Fibroblast of lung (primary cell): ENCODE results near the gene MPDZ.

Experiments used
- CTCF ChIP-seq, 2 donors: IDR thresholded peaks in 1 of 2; conservative IDR thresholded peaks in 1 of 2; 1 replicate in 1 of 2; 2 replicates in 1 of 2; pipeline ENCODE4 v1.5.1; 2011 to 2012; ENCODE audit warnings: low read length in 2 of 2, control low read depth in 1 of 2, inconsistent platforms in 1 of 2, low read depth in 1 of 2, mild to moderate bottlenecking in 1 of 2
- EZH2 ChIP-seq: IDR thresholded peaks from 2 replicates; pipeline ENCODE4 v1.5.1; 2012; ENCODE audit warnings: low read length, control low read depth, mild to moderate bottlenecking; ENCODE audit errors: missing control alignments

DNA sequence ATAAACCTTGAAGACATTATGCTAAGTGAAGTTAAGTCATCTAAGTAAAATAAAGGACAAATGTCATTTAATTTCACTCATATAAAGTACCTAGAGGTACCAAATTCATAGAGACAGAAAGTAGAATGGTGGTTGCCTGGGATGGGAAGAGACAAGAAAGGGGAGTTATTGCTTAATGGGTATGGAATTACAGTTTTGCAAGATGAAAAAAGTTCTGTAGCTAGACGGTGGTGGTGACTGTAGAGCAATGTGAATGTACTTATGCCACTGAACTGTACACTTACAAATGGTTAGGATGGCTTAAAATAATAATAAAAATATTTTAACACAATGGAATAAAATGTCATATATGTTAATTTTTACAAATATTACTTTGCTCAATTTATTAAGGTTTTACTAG, 128.0 kb downstream of the MPDZ start:
- TF ChIP-seq EZH2, result no peak
- no peak for TF ChIP-seq CTCF (conservative IDR thresholded peaks at IDR 0.05 in 1 of 2, IDR thresholded peaks at IDR 0.05 in 1 of 2; ENCODE audit: low read depth in 1 of 2, low read length in 2 of 2)
